Nephron (organoid): ENCODE results near the gene MAP4K3.
A peak's percentile ranks its signal among the peaks of the same experiment; 100 is the strongest.

Source experiments
- H3K27ac Mint-ChIP-seq, 3 experiments: 2 replicates each; pipeline ENCODE4 v1.8.0; 2020; ENCODE audit warnings: mixed read lengths in 3 of 3, mild to moderate bottlenecking in 2 of 3, moderate library complexity in 1 of 3
- H3K27me3 Mint-ChIP-seq: 2 replicates; pipeline ENCODE4 v1.8.0; 2021; ENCODE audit warnings: low read depth, mild to moderate bottlenecking, moderate library complexity, mixed read lengths
- H3K36me3 Mint-ChIP-seq: 2 replicates; pipeline ENCODE4 v1.8.0; 2020; ENCODE audit warnings: low read depth, mixed read lengths
- H3K4me1 Mint-ChIP-seq: 2 replicates; pipeline ENCODE4 v1.8.0; 2020; ENCODE audit warnings: mixed read lengths
- H3K4me3 Mint-ChIP-seq, 3 experiments: 2 replicates each; pipeline ENCODE4 v1.8.0; 2020; ENCODE audit warnings: mild to moderate bottlenecking in 3 of 3, mixed read lengths in 3 of 3, moderate library complexity in 2 of 3
- H3K9me3 Mint-ChIP-seq: 2 replicates; pipeline ENCODE4 v1.8.0; 2020; ENCODE audit warnings: mixed read lengths
- TF ChIP-seq, protein P1 (sequence below), 3 experiments: fragments of 200-600 bp; sonication (generic); IDR thresholded peaks; one replicate each; pipeline ENCODE4 v1.5.0; 2021; ENCODE audit warnings: antibody characterized with exemption in 3 of 3; ENCODE audit not compliant: unreplicated experiment in 3 of 3

The MAP4K3 gene

DNA sequence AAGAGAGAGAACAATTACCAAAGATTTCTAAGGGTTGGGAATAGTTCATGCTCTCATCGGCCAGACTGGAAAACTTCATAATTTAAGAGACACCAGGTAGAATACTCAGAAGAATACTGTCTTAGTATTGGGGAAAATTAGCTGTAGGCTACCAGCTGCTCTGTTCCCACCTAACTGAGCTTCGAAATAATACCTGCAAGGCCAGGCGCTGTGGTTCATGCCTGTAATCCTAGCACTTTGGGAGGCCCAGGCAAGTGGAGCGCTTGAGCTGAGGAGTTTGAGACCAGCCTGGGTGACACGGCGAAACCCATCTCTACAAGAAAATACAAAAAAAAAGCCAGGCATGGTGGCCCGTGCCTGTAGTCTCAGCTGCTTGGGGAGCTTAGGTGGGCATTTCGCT, 35.8 kb downstream of the MAP4K3 start:
- Mint-ChIP-seq H3K36me3 (peaks cover 11% of the 10 kb centered on the region), H3K27me3 (no peaks in the 10 kb centered on the region), H3K4me3 (no peak overlapping the region), H3K4me1 (peaks cover 47% of the 10 kb centered on the region), H3K27ac (peak overlapping the region in 2 of 3 experiments; percentile 6 to 55), H3K9me3 (no peaks in the 10 kb centered on the region)
- TF ChIP-seq, protein P1, sequence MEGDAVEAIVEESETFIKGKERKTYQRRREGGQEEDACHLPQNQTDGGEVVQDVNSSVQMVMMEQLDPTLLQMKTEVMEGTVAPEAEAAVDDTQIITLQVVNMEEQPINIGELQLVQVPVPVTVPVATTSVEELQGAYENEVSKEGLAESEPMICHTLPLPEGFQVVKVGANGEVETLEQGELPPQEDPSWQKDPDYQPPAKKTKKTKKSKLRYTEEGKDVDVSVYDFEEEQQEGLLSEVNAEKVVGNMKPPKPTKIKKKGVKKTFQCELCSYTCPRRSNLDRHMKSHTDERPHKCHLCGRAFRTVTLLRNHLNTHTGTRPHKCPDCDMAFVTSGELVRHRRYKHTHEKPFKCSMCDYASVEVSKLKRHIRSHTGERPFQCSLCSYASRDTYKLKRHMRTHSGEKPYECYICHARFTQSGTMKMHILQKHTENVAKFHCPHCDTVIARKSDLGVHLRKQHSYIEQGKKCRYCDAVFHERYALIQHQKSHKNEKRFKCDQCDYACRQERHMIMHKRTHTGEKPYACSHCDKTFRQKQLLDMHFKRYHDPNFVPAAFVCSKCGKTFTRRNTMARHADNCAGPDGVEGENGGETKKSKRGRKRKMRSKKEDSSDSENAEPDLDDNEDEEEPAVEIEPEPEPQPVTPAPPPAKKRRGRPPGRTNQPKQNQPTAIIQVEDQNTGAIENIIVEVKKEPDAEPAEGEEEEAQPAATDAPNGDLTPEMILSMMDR (IDR thresholded peaks at IDR 0.05; ENCODE audit: unreplicated experiment in 3 of 3) = no peak

DNA sequence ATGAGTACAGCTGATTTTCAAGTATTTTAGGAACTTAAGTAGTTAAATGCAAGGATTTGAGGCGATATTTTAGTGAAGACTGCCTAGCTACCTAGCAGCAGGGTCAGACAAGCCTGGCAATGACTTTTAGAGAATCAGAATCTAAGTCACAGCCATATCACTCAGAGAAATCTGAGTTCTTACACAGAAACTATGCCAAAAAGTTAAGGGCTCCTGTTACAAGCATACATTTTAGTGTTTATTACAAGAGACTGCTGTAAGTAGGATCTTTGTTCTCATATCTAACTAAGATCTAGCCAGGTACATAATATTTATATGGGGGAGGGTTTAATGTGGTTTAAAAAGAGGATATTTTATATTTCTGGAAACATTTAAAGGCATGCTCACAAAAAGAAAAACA, 37.5 kb downstream of the MAP4K3 start:
- H3K27me3 Mint-ChIP-seq = no peaks in the 10 kb centered on the region
- H3K4me1 Mint-ChIP-seq = peaks cover 42% of the 10 kb centered on the region
- peaks cover 11% of the 10 kb centered on the region for H3K36me3 Mint-ChIP-seq
- peak overlapping the region; percentile 17 to 44 (median 31) for H3K27ac Mint-ChIP-seq
- TF ChIP-seq, protein P1 (IDR thresholded peaks at IDR 0.05; ENCODE audit: unreplicated experiment in 3 of 3) = no peak
- H3K9me3 Mint-ChIP-seq = no peaks in the 10 kb centered on the region
- no peak overlapping the region for H3K4me3 Mint-ChIP-seq

DNA sequence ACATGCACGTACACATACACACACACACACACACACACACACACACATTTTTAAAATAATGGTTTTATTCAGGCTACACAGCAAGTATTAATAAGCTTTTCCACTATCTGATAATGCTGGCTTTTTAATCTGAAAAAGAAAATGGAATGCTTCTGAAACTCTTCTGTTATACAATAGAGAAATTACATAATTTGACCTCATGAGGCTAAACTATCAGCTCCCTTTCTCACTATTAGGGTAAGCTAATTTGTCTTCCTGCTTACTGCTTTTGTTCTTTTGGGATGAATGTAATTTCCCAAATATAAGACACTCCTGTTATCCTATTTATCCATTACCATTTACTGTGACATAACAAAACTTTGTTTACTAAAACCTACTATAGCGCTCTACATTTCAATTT, 41.8 kb downstream of the MAP4K3 start:
- H3K27ac Mint-ChIP-seq = no peak overlapping the region
- H3K36me3 Mint-ChIP-seq = peaks cover 10% of the 10 kb centered on the region
- no peak overlapping the region for H3K4me3 Mint-ChIP-seq
- H3K4me1 Mint-ChIP-seq = peaks cover 40% of the 10 kb centered on the region
- TF ChIP-seq, protein P1 (IDR thresholded peaks at IDR 0.05; ENCODE audit: unreplicated experiment in 3 of 3) = no peak
- no peaks in the 10 kb centered on the region for H3K27me3 Mint-ChIP-seq
- no peaks in the 10 kb centered on the region for H3K9me3 Mint-ChIP-seq

- Mint-ChIP-seq H3K9me3 (no peaks in the 10 kb centered on the region), H3K27ac (peak overlapping the region in 2 of 3 experiments; percentile 4 to 6), H3K4me1 (peaks cover 37% of the 10 kb centered on the region), H3K4me3 (no peak overlapping the region), H3K36me3 (peaks cover 11% of the 10 kb centered on the region), H3K27me3 (no peaks in the 10 kb centered on the region)
- TF ChIP-seq, protein P1 (IDR thresholded peaks at IDR 0.05; ENCODE audit: unreplicated experiment in 3 of 3) = no peak
These were observed 42.5 kb downstream of the MAP4K3 start for GRCh38 chr2:39394516-39394961.

- no peaks in the 10 kb centered on the region for H3K9me3 Mint-ChIP-seq
- TF ChIP-seq, protein P1 (IDR thresholded peaks at IDR 0.05; ENCODE audit: unreplicated experiment in 3 of 3) = no peak
- H3K27ac Mint-ChIP-seq = no peak overlapping the region
- peaks cover 34% of the 10 kb centered on the region for H3K4me1 Mint-ChIP-seq
- H3K4me3 Mint-ChIP-seq = no peak overlapping the region
- no peaks in the 10 kb centered on the region for H3K27me3 Mint-ChIP-seq
- H3K36me3 Mint-ChIP-seq = peaks cover 11% of the 10 kb centered on the region
These were observed 44.4 kb downstream of the MAP4K3 start for GRCh38 chr2:39392672-39393071.

- Mint-ChIP-seq H3K4me1 (peaks cover 32% of the 10 kb centered on the region), H3K36me3 (peaks cover 18% of the 10 kb centered on the region), H3K9me3 (peaks cover 4% of the 10 kb centered on the region), H3K27me3 (no peaks in the 10 kb centered on the region), H3K4me3 (no peak overlapping the region), H3K27ac (no peak overlapping the region)
- TF ChIP-seq, protein P1 (IDR thresholded peaks at IDR 0.05; ENCODE audit: unreplicated experiment in 3 of 3) = no peak
These were observed 46.9 kb downstream of the MAP4K3 start for GRCh38 chr2:39390216-39390615.
